Measurements from ENCODE around the gene TP53BP2. TPM values are rescaled to one million over a fixed set of nuclear protein-coding genes. Genes with fewer than 3 reads are reported as not detected.

TP53BP2 gene
- total and polyA plus RNA-seq, 4 donors: 3.9 to 26.8 (median 13.0) TPM

DNA sequence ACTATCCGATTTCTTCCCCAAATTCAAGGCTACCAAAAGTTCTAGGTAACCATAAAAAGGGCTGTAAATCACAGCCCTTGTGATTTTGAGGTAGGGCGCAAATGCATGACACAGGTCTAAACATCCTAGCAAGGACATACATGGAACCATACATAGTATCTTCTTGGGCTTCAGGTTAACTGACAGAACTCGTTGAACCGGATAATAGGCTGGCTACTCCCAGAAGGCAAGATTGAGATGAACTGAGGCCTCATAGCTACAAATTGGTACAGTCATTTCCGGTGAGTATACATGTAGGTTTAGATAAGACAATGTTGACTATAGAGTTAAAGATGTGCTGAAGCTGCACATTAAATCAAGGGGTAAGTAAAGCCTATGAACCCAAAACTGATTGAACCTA is 27.3 kb upstream of the TP53BP2 start:
- TF ChIP-seq HNF4G (IDR thresholded peaks at IDR 0.05): no peak
- no peak for TF ChIP-seq JUND (IDR thresholded peaks at IDR 0.05)
- no peak for TF ChIP-seq ATF3 (IDR thresholded peaks at IDR 0.05)
- TF ChIP-seq YY1 (IDR thresholded peaks at IDR 0.05): no peak
- TF ChIP-seq FOXA2 (IDR thresholded peaks at IDR 0.05): no peak
- TF ChIP-seq MAX (IDR thresholded peaks at IDR 0.05): no peak
- no peak for TF ChIP-seq TAF1 (conservative IDR thresholded peaks at IDR 0.05)
- no peak for TF ChIP-seq RAD21 (IDR thresholded peaks at IDR 0.05)
- TF ChIP-seq SP1 (IDR thresholded peaks at IDR 0.05): no peak
- TF ChIP-seq, protein P1, sequence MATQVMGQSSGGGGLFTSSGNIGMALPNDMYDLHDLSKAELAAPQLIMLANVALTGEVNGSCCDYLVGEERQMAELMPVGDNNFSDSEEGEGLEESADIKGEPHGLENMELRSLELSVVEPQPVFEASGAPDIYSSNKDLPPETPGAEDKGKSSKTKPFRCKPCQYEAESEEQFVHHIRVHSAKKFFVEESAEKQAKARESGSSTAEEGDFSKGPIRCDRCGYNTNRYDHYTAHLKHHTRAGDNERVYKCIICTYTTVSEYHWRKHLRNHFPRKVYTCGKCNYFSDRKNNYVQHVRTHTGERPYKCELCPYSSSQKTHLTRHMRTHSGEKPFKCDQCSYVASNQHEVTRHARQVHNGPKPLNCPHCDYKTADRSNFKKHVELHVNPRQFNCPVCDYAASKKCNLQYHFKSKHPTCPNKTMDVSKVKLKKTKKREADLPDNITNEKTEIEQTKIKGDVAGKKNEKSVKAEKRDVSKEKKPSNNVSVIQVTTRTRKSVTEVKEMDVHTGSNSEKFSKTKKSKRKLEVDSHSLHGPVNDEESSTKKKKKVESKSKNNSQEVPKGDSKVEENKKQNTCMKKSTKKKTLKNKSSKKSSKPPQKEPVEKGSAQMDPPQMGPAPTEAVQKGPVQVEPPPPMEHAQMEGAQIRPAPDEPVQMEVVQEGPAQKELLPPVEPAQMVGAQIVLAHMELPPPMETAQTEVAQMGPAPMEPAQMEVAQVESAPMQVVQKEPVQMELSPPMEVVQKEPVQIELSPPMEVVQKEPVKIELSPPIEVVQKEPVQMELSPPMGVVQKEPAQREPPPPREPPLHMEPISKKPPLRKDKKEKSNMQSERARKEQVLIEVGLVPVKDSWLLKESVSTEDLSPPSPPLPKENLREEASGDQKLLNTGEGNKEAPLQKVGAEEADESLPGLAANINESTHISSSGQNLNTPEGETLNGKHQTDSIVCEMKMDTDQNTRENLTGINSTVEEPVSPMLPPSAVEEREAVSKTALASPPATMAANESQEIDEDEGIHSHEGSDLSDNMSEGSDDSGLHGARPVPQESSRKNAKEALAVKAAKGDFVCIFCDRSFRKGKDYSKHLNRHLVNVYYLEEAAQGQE (IDR thresholded peaks at IDR 0.05): no peak
- TF ChIP-seq RXRA (IDR thresholded peaks at IDR 0.05): no peak
- no peak for TF ChIP-seq CTCF (IDR thresholded peaks at IDR 0.05; ENCODE audit: low read depth, low read length, missing input control)
- no peak for TF ChIP-seq NR2F2 (IDR thresholded peaks at IDR 0.05)
- 90% methylated on average over 5 of the region's 5 CpGs for WGBS
- H3K4me3 ChIP-seq (ENCODE audit: low read depth in 1 of 3, low read length in 3 of 3): no peak overlapping the region

DNA sequence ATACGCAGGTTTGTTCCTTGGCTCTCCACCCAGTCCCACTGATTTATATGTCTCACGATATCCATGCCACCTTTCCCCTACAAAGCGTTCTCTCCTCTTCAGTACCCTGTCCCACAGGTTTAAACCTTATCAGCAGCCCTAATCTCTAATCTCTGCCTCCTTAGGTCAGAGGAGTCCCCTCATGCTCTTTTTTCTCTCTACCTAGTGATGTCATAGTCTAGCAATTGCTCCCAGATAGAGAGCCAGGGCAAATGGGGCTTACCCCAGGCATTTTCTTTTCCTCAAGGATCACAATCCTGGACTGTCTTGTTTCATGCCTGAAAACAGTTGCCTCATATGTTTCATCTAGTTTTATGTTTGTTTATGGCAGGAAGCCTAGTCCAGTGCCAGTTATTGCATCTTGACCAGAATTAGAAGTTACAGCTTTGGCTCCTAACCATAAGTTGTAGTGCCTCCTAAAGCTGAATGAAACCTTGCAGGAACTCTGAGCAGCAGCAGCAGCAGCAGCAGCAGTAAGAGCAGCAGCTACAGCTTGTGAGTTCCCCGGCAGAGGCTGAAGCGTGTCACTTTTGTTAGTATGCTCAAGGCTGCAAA is 26.7 kb upstream of the TP53BP2 start:
- H3K9ac ChIP-seq (ENCODE audit: low read depth in 1 of 2, low read length in 2 of 2): no peak overlapping the region
- no peaks in the 10 kb centered on the region for H3K9me3 ChIP-seq (ENCODE audit: control insufficient read depth in 4 of 4, low read length in 3 of 4)
- no peaks in the 10 kb centered on the region for H3K4me1 ChIP-seq (ENCODE audit: control insufficient read depth in 4 of 4, insufficient read depth in 4 of 4, low read length in 3 of 4)
- no peak overlapping the region for H3K4me3 ChIP-seq (ENCODE audit: low read depth in 1 of 3, low read length in 3 of 3)
- no peaks in the 10 kb centered on the region for H3K36me3 ChIP-seq (ENCODE audit: control insufficient read depth in 4 of 4, insufficient read depth in 3 of 4, low read depth in 1 of 4, low read length in 3 of 4)
- DNase-seq (ENCODE audit: low spot score): no peak
- WGBS: 90% methylated on average over 5 of the region's 5 CpGs
- H3K27ac ChIP-seq (ENCODE audit: low read depth in 1 of 2, low read length in 2 of 2): no peak overlapping the region
- H3K27me3 ChIP-seq (ENCODE audit: control insufficient read depth in 4 of 4, insufficient read depth in 4 of 4, low read length in 3 of 4): no peaks in the 10 kb centered on the region
- no peak for TF ChIP-seq TAF1 (conservative IDR thresholded peaks at IDR 0.05)
- no peak for TF ChIP-seq FOXA1 (IDR thresholded peaks at IDR 0.05)
- TF ChIP-seq, protein P1 (IDR thresholded peaks at IDR 0.05): no peak
- no peak for TF ChIP-seq FOXA2 (IDR thresholded peaks at IDR 0.05)
- no peak for TF ChIP-seq EGR1 (IDR thresholded peaks at IDR 0.05; ENCODE audit: low read depth in 2 of 2)
- no peak for TF ChIP-seq NR2F2 (IDR thresholded peaks at IDR 0.05)
- TF ChIP-seq SP1 (IDR thresholded peaks at IDR 0.05): no peak
- no peak for TF ChIP-seq CTCF (IDR thresholded peaks at IDR 0.05; ENCODE audit: low read depth, low read length, missing input control)
- TF ChIP-seq JUND (IDR thresholded peaks at IDR 0.05): no peak
- no peak for TF ChIP-seq HNF4G (IDR thresholded peaks at IDR 0.05)
- no peak for TF ChIP-seq RAD21 (IDR thresholded peaks at IDR 0.05)
- no peak for TF ChIP-seq YY1 (IDR thresholded peaks at IDR 0.05)
- TF ChIP-seq MAX (IDR thresholded peaks at IDR 0.05): no peak
- no peak for TF ChIP-seq ZBTB33 (IDR thresholded peaks at IDR 0.05)
- no peak for TF ChIP-seq RXRA (IDR thresholded peaks at IDR 0.05)
- TF ChIP-seq HNF4A (conservative IDR thresholded peaks at IDR 0.05): no peak

More for the DNA sequence above, 27.3 kb upstream of the TP53BP2 start:
- no peaks in the 10 kb centered on the region for H3K27me3 ChIP-seq (ENCODE audit: control insufficient read depth in 4 of 4, insufficient read depth in 4 of 4, low read length in 3 of 4)
- H3K27ac ChIP-seq (ENCODE audit: low read depth in 1 of 2, low read length in 2 of 2): no peak overlapping the region
- H3K36me3 ChIP-seq (ENCODE audit: control insufficient read depth in 4 of 4, insufficient read depth in 3 of 4, low read depth in 1 of 4, low read length in 3 of 4): no peaks in the 10 kb centered on the region
- DNase-seq (ENCODE audit: low spot score): no peak
- H3K9ac ChIP-seq (ENCODE audit: low read depth in 1 of 2, low read length in 2 of 2): no peak overlapping the region
- no peaks in the 10 kb centered on the region for H3K9me3 ChIP-seq (ENCODE audit: control insufficient read depth in 4 of 4, low read length in 3 of 4)
- H3K4me1 ChIP-seq (ENCODE audit: control insufficient read depth in 4 of 4, insufficient read depth in 4 of 4, low read length in 3 of 4): no peaks in the 10 kb centered on the region

Data from liver (tissue), 9 donors.